NCI-H1105 (cell line): ENCODE results near the gene SYTL4.

Experiments used
- DNase-seq: peaks from one replicate; lab custom pipeline; 2025; lab: John Stamatoyannopoulos, UW

SYTL4 gene

GRCh38 chrX:100695302-100695701, 36.6 kb downstream of the SYTL4 start:
- DNase-seq, result no peak

GRCh38 chrX:100687546-100687945, 44.4 kb downstream of the SYTL4 start:
- DNase-seq, result no peak

DNA sequence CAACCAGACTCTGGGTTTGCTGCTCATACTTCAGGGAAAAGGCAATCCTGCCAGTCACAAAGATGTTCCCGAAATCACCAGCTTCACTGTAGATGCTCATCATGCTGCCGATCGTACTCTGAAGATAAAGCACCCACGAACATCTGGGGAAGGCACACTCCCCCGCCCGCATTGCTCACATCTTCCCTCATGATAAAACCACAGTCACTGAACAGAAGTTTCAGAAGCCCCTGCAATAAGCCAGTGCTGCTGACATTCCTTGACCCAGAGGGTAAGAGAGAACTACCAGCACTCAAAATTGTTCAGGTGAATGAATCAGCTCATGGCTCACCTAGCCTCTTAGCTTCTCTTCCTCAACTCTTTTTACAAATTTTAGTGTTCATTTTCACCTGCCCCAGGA, 44.8 kb downstream of the SYTL4 start:
- no peak for DNase-seq

DNA sequence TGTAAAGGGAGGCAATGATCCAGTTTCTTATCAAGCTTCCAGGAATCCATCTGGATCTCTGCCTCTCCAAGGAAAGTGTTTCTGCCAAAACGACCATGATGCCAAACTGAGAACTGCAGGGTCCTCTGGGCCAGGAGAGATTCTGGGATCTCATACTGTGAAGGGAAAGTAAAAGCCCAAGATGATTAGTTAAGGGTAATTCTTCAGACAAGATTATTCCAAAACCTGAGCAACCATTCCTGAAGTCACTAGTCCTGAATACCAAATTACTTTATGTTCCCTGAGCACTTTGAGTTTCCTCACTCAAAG, 46.0 kb downstream of the SYTL4 start:
- no peak for DNase-seq

GRCh38 chrX:100685284-100685996, 46.5 kb downstream of the SYTL4 start:
- peak; percentile 15 for DNase-seq

DNA sequence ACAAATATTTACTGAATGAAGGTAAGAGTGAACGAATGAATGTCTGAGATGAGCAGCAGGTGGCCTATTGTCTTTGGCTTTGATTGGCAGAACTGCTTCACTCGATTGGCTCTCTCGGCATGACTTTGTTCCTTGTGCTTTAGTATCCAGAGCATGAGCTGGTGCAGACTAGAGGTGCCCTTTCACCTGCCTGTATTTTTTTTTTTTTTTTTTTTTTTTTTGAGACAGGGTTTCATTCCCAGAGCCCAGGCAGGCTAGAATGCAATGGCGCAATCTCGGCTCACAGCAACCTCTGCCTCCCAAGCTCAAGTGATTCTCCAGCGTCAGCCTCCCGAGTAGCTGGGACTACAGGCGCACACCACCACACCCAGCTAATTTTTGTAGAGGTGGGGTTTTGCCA, 49.0 kb downstream of the SYTL4 start:
- no peak for DNase-seq

DNA sequence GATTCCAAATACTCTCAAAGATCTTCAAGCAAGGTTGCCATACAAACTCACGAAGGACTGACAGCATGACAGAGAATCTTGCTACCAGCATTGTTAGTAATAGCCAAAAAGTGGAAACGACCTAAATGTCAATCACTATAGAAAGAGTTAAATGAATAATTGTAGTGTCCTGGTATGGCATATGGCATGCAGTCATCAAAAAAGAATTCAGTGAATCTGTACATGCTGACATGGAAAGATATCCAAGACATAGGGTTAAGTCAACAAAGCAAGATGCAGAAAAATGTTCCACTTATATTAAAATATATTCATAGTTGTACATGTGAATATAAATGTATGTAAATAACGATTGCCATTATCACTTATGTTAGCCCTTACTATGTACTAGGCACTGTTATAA, 50.3 kb downstream of the SYTL4 start:
- no peak for DNase-seq

DNA sequence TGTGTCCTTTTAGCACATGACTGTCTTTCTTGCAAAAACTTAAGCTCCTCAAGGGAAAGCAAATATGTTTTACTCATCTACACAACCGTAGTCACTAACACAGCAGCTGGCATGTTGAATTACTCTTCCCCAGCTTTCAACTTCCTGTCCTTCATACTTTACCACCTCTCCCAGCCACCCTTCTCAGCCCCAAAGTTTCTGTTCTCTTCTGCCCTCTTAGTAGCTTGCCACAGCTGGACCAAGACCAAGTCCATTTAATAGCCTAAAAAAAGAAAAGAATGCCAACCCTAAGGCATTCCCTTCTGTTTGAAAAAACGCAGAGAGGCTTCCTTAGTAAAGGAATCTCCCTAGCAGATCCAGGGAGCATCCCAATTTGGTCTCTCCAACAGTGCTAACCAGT, 51.2 kb downstream of the SYTL4 start:
- DNase-seq, result no peak

GRCh38 chrX:100677611-100678181, 54.2 kb downstream of the SYTL4 start:
- DNase-seq, result no peak

GRCh38 chrX:100674705-100675104, 57.2 kb downstream of the SYTL4 start:
- DNase-seq, result no peak

GRCh38 chrX:100673397-100673953, 58.4 kb downstream of the SYTL4 start:
- no peak for DNase-seq

DNA sequence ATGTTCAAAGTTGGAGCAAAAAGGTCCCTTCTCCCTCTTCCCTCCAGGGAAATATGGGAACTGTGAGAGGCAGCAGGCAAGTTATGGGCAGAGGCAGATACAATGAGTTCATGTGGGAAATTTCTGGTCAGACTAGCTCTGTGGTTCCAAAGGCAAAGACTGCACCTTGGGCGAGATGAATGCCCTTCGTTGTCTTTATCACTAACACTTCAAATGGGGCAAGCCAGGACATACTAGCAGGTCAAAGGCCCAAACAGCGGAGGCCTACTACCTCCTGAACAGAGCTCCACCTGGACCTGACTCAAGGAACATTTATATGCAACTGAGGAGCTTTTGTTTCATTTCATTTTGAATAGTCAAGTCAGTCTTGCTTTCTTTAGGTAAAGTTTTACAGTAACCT, 59.0 kb downstream of the SYTL4 start:
- DNase-seq, result no peak

GRCh38 chrX:100663642-100664041, 68.3 kb downstream of the SYTL4 start:
- DNase-seq, result no peak

- DNase-seq, result no peak
Observed at GRCh38 chrX:100662796-100663195, 69.1 kb downstream of the SYTL4 start.

DNA sequence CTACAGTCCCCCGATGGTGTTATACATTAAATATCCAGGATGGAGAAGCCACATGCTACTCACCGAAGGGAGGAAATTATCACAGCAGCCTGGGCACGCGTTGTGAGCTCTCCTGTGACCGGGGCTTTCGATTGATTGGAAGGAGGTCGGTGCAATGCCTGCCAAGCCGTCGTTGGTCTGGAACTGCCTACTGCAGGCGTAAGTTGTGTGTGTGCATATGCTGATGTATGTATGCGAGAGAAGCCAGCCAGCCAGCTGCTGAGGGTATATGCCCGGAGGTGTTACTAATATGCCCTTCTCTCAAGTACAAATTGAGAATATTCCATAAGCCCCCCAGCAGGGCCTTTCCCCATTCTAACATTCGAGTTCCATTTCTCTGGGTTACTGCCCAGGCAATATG, 69.8 kb downstream of the SYTL4 start:
- DNase-seq, result no peak

DNA sequence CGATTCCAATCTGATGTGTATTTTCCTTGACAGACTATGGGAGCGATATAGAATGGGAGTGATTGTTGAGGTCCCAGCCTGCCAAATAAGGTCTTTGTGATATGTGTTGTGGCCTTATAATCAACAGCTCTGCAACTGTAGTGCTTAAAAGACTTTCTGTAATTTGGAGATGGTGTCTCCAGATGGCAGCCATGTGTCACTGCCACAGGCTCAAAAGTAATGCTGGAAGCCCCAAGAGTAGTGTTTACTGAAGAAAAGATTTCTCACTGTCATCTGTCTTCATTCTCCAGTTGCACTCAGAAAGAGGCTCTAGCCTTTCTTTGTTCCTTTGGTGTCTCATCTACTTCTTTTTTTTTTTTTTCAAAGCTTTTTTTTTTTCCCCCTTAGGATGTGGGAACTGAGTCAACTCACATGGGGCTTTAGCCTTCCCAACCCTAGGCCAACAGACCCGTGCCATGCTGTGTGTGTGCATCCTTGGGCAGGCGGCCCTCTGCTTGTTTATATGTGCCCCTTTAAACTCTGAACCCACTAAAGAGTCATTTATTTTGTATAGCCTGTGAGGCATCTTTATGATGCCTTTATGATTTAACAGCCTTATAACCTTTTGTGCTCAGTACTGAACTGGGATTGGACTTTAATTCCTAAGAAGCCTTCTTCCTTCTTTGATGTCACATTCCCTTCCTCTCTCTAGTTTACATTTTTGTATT, 72.3 kb downstream of the SYTL4 start:
- DNase-seq, result no peak

DNA sequence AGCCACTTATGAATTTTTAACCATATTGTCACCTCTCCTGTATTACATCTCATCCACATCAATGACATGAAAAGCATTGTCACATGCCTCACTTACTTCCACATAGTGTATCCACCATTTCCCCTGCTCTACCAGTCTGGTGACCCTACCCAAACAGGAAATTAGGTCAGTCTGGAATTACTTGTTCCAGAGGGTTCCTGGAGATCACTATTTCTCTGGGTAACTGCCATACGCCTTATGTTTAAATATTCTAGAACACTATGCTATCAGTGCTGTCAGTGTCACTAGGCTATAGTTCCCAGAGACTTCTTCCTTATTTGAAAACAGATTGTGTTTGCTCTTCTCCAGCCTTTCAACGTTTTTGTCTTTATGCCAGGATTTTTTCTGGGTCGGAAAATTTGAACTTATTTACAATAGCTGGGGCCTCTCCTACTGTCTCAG, 73.0 kb downstream of the SYTL4 start:
- DNase-seq, result no peak

DNA sequence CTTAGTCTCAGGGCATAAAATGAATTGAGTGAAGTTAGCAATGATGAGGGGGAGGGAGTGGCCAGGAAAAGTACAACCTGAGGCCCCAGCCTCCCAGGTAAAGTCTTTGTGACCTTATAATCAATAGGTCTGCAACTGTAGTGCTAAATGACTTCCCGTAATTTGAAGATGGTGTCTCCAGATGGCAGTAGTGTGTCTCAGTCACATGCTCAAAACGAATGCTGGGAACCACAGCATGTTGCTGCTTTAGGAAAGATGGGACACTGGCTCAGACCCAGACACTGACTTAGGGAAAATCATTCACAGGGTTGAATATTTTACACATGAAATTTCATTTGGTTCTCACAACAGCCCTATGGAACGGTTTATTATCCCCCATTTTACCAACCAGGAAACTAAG, 77.7 kb downstream of the SYTL4 start:
- no peak for DNase-seq

DNA sequence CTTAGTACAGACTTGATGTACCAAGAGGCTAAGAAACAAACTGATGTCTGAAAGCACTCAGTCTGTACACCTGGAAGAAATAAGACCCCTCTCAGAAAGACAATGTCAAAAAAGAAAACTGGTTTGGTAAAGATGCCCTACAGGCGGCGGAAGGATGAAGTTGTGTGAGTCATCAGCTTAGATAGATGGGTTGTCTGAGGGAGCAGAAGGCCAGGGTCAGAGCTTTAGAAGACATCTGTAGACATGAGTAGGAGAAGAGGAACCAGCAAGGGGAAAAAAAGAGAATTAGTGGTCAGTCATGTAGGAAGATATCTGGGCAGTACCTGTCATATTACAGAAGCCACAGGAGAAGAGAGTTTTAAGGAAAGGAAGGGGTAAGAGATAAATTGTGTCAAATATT, 79.7 kb downstream of the SYTL4 start:
- DNase-seq, result no peak

DNA sequence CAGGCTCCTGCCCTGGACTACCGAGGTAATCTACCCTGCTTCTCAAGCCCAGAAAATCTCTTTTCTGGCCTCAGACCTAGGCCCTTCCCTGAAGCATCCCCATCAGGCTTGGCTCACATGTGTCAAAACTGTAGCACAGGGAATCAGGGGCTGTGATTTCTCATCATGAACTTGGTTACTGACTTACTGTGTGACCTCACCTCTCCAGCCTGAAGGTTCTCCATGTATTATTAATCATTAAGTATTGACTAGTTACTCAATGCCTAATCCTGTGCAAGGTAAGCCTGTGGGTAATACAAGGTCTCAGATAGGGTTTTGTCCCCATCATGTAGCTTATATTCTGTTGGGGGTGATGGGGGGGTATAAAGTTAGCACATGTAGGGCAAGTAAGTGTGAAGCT, 81.1 kb downstream of the SYTL4 start:
- DNase-seq, result no peak

DNA sequence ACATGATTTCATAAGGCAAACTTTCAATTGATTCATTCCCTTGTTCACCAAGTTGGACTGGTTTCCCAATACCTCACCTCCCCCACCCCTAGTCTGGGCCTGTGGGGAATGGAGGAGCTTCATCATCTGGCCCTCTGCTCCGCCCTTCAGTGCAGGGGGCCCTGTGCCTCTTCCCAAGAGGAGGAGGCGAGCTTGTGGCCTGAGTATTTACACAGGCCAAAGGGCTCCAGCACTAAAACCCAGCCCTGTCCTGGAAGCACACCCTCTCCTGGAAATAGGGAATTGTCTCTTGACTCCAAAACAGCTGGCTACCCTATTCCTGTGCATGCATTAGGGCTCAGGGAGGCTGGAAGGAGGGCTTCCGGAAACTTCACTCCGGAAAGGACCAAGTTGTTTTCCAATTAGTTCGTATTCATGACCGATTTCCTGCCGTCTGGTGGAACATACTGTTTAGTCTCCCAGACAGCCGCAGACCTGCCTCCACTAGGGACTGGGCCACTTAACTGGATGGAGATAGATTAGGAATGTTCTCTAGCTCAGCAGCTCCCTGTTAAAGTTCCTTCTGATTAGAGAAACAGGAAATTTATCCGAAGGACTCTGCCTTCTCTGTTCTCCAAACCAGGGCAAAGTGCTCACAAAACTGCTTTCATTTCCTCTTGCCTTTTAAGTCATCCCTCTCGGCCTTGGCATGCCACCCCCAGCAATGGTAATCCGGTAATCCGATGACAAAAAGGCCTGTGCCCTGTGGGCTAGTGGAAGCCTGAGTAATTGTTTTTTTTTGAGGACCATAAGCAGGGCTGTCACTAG, 82.2 kb downstream of the SYTL4 start:
- DNase-seq, result no peak
